ENCODE results near the gene NRL.

The NRL gene

DNA sequence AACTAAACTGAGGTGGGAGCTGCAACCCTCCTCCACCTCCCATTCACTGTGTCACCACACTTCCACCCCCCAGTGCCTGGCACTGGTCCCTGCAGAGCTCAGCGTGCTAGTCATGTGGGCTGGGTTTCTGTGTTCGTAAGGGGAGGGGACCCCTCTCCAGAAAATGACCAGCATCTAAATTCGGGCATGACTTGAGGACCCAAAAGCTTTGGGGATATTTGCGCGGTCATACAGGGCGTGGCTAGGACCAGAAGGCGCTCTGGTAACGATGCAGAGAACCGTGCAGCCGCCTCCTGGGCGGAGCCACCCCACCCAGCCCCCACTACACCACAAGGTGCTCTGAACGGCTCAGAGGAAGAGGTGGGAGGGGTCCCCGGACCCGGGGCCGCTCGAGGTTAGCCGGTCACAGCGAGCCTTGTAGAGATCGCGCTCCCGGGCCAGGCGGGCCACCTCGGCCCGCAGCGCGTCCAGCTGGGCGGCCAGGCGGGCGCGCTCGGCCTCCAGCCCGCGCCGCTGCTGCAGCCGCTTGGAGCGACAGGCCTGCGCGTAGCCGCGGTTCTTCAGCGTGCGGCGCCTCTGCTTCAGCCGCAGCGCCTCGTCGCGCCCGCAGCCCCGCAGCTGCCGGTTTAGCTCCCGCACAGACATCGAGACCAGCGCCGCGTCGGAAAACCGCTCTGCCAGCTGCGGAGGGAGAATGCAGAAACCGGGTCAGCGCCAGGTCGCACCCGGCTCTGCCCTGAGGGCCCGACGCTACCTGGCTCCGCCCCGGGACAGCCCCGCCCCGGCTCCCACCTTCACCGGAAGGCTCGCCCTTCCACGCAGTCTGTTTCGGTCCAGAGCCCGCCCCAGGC, 33.6 kb downstream of the NRL start:
- DNase-seq (ENCODE audit: low read depth), result peak; percentile 49

DNA sequence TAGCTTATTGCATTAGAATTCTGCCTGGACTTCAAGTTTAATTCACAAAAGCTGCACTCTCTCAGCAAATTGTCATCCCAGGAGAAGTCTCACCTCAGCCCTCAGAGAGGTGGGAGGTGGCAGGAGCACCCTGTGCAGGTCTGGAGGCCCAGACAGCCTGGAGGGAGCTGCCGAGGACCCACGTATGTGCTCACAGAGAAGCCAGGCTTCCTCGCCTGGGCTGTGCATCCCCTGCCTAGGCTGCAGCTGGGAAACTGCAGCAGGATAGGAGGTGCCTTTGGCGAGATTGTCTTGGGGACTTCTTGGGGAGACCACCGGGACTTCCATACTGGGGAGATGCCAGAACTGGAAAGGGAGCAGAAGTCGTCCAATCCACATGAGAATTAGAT, 34.6 kb downstream of the NRL start:
- DNase-seq (ENCODE audit: low read depth), result no peak

DNA sequence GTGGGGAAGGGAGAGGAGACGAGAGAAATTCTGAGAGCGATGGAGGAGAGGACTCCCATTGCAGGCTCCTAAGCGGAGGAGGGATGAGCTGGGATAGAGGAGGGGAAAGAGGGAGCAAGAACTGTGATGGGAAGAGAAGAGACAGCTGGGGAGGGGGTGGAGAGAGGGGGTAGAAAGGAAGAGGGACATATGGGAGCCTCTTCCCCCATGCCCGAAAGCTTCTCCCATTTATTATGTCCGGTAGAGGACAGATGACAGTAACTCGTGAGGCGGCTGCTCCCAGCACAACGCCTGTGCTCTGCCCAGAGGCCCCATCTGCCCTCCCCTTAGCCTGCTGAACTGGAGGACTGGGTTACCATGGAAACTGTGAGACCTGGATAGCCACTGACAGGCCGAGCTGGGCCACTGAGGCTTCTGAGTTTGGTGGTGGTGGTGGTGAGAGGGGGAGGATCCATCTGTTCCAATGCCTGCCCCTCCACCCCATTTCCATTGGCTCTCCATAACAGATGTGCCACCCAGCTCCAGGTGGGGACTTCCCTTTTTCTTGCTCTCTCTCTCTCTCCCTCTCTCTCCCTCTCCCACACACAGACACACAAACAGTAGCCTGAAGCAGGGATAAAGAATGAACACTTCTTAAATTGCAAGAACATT, 35.1 kb downstream of the NRL start:
- no peak for DNase-seq (ENCODE audit: low read depth)

DNA sequence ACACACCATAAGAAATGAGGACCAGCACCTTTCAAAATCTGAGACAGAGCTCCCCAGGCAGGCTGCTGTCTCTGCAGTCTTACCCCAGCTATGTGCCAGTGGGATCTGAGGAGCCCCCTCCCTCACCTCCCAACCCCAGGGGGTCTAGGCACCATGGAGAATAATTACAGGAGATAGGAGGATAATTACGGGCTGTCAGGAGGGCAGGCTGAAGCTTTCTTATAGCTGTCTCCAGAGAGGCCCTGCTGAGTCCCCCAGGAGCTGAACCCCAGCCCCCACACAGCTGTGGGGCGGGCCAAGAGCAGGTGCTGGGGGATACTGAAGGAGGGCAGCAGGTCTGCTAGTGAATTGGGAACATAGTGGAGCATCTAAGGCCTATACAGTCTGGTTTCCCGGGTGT, 36.6 kb downstream of the NRL start:
- no peak for DNase-seq (ENCODE audit: low read depth)

DNA sequence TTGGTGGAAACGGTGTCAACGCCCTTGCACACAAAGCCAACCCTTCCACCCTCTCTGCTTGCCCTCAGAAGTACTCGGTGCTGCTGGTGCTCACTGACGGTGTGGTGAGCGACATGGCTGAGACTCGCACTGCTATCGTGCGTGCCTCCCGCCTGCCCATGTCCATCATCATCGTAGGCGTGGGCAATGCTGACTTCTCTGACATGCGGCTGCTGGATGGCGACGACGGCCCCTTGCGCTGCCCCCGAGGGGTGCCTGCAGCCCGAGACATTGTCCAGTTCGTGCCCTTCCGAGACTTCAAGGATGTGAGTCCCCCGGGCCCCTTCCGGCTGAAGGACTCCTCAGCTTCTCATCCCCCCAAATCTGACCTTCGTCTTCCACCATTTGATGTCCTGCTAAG, 37.7 kb downstream of the NRL start:
- DNase-seq (ENCODE audit: low read depth), result no peak

DNA sequence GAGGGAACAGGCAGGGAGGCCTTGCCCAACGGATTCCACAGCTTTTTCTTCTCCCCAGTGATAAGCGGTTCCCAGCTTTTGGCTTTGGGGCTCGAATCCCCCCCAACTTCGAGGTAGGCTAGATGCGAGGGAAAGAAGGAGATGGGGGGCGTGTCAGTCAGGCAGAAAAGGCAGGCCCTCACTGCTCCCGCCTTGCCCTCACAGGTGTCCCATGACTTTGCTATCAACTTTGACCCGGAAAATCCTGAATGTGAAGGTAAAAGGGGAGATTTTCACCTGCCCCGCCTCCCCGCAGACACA, 38.5 kb downstream of the NRL start:
- no peak for DNase-seq (ENCODE audit: low read depth)

DNA sequence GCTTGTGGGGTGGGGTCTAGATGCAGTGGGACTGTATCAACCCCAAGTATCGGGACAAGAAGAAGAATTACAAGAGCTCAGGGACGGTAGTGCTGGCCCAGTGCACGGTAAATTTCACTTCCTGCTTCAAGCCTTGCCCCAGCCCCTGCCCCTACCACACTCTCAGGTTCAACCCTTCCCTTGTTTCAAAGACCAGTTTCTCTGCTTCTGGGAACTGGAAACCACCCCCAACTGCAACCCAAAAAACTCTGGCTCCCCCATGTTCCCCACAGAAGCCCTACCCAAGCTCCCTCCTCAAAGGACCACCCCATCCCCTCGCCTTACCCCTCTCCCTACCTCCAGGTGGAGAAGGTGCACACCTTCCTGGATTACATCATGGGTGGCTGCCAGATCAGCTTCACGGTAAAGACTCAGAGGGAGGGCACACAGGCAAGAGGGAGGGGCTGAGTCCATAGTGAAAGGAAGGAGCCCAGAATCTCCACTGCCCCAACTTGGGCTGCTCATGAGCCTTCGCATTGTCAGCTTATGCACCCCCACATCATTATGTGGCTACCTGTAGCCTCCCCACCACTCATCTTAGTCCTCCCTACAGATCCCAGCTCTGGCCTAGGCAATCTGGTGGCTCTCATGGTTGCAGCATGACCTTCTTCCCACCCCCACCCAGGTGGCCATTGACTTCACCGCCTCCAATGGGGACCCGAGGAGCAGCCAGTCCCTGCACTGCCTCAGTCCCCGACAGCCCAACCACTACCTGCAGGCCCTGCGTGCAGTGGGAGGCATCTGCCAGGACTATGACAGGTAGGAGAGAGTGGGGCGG, 39.1 kb downstream of the NRL start:
- DNase-seq (ENCODE audit: low read depth), result no peak

DNA sequence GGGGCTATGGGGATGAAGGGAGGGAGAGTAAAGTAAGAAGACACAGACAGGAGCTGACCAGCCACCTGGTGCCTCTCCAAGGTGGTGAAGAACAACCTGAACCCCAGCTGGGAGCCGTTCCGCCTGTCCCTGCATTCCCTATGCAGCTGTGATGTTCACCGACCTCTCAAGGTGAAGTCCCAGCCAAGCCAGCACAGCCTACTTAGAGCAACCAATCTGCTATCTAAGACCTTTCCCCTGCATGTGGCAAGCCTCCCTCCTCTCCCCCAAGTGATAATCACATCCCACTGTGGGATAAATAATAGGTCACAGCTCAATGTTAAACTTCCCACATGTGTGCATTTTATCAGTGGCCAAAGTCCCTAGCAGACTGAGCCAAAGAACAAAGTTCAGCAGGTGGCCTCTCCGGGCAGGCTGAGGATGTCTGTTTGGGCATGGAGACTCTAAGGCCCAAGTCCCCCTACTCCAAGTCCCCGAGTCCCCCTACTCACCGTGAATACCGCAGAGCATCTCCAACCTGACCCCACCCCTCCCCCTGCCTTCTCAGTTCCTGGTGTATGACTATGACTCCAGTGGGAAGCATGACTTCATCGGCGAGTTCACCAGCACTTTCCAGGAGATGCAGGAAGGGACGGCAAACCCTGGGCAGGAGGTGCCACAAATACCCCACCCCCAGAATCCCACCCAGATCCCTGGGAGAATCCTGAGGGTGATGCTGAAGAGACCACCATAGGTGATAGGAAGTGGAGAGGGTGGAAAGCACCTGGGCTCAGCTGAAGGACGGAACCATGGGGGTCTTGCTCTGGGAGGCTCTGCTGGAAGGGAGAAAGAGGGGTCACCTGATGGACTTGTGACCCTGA, 39.9 kb downstream of the NRL start:
- no peak for DNase-seq (ENCODE audit: low read depth)

DNA sequence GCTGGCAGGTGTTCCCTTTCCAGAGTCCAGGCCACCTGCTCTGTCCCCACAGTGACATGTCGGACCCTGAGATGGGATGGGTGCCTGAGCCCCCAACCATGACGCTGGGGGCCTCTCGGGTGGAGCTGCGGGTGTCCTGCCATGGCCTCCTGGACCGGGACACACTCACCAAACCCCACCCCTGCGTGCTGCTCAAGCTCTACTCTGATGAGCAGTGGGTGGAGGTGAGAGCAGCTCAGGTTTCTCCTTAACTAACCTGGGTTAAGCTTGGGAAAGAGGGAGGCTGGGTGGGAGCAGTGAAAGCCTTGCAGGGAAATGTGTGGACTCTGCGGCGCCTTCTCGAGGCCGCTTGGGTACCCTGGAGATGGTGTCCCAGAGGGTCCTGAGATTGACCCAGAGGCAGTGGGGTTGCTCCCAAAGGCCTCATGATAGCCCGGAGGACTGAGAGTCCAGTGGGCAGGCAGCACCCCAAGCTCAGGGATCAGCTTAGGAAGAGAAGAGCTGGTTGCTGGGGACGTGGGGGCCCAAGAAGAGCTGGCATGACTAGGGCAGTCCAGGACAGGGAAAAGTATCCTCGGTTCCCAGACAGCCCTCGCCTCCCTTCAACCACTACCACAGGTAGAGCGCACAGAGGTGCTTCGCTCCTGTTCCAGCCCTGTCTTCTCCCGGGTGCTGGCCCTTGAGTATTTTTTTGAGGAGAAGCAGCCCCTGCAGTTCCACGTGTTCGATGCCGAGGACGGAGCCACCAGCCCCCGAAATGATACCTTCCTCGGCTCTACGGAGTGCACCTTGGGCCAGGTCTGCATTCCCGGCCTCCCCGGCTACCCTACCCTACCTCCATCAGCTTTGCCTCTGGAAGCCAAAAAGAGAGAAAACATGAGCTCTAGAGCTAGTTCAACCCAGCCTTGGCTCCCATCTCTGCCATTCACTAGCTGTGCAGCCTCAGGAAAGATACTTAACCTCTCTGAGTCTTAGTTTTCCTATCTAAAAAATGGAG, 41.6 kb downstream of the NRL start:
- no peak for DNase-seq (ENCODE audit: low read depth)

DNA sequence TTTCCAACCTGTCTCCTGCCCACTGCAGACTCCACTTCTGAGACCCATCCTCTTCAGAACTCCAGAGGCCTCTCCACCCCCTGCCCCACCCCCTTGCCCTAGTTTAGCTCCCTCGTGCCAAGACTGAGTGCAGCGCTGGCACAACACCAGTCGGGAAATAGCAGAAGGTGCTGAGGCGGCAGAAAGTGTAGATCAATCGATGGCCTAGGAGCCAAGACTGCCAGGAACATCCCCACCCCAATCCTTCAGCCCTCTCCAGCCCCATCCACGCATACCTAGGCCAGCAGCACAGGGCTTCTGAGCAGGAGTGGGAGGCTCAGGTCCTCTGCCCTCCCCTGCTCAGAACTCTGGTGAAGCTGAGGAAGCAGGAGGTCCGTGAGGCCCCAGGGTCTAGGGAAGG, 42.3 kb downstream of the NRL start:
- DNase-seq (ENCODE audit: low read depth), result no peak

DNA sequence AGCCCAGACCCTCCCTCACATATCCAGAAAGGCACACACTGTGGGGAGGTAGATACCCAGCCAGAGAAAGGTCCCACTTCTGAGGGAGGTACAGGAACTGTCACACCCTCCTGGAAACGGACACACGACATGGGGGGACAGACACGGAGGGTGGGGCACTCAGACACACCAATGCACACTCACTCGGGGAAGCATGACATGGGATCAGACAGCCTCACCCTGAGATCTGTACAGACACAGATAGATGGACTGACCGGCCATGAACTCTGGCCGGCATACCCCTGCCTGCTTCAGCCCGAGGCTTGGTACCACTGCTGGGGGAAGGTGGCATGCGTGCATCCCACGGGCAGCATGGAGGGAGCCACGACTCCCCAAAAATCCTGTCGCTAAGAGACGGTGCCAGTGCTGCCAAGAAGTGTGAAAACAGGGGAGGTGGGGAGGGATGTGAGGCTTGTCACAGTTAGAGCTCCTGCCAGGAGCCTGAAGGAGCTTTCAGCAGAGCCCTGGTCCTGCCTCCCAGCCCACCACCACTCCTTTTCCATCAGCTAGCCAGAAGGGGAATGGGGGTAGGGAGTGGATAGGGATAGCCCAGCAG, 42.8 kb downstream of the NRL start:
- no peak for DNase-seq (ENCODE audit: low read depth)

DNA sequence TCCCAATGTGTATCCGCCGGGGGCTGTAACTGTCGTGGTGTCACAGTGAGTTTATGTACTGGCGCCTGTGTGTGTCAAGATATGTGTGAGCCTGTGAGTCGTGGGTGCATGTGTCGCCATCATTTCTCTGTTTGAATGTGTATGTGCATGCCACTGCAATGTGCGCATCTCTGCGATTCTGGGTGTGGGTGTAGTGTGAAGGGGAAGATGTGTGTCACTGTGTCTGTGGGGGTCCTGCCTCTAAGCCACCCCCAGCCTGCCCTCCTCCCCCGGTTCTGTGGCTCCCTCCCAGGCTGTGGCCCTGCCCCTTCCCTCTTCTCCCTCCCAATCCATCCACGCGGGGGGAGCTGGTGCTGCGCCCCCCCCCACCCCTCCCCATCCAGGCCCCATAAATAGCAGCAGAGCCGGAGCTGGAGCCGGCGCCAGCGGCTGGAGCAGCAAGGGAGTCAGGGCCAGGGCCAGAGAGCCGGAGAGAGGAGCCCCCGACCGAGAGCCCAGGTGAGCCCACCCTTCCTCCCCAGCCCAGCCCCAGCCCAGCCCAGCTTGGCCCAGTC, 43.5 kb downstream of the NRL start, which contains the start of gene CPNE6:
TSS of gene CPNE6 (plus strand) at position 419 of the 554 bp plus-strand sequence. CDS start 1,375 bp downstream, outside the sequence.
- DNase-seq (ENCODE audit: low read depth), result no peak

DNA sequence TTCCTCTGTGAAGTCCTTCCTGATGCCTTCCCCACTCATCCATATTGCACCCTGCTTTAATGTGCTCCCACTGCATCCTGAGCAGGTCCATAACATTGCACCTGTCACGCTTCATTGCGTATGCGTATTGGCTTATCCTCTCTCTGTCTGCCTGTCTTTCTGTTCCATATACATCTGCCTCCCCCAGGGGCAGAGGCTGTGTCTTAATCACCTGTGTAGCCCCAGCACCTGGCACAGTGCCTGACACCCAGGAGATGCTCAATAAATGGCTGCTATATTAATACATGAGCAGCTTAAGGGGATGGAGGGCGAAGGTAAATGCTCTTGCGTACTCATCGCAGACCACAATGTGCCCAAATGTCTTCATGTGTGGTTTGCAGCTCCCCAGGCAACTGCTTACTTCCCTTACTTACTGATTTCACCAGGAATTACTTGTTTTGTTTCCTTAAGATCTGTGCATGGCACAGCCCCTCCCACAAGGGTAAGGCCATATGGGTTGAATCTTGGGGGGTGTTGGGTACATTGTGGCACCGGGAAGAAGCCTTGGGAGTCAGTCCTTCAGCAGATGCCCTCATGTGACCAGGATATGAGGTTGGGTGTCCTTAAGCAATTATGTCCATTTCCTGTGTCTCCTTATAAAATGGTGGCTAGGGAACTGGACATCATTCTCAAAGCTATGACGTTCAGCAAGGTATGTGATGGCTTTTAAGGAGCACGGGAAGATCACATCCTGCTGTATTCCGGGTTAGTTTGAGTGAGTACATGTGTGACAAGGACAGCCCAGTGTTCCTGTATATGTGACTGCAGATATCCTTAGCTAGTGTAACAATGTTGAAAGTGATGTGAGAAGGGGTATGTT, 44.2 kb downstream of the NRL start:
- DNase-seq (ENCODE audit: low read depth), result no peak

DNA sequence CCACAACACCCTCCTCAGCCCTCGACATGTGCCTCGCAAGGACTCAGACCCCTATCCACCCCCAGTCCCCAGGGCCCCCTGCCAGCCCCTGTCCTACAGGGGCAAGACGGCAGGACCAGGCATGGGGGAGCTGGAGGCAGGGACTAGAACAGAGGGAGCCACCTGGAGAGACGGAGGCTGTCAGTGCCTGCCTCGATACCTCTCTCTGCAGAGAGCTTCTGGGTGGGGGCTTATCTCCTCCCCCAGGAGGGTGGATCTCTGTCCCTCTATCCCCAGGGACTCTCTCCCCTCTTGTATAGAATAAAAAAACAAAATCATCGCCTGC, 45.4 kb downstream of the NRL start:
- no peak for DNase-seq (ENCODE audit: low read depth)

DNA sequence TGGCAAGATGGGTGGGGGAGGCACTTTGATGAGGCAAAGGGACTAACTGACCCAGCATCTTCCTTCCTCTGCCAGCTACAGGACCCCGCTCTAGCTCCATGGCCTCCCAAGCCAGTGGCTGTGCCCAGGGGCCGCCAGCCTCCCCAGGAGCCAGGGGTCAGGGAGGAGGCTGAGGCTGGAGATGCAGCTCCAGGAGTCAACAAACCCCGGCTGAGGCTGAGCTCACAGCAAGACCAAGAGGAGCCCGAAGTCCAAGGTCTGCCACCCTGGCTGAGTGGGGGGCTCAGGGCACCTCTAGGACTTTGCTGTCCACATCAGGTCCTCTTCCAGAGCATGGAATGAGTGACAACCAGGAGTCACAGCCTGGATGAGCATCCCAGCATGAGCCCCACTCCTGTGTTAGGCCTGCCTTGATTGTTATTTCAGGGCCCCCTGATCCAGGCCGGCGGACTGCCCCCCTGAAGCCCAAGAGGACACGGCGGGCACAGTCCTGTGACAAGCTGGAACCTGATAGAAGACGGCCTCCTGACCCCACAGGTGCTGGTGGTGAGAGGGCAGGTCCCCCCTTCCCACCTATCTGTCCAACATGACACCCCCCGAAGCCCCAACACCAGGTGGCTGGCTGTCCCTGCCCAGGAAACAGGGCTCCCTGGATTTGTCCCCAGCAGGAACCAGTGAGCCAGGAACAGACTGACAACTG, 45.9 kb downstream of the NRL start:
- DNase-seq (ENCODE audit: low read depth), result no peak

DNA sequence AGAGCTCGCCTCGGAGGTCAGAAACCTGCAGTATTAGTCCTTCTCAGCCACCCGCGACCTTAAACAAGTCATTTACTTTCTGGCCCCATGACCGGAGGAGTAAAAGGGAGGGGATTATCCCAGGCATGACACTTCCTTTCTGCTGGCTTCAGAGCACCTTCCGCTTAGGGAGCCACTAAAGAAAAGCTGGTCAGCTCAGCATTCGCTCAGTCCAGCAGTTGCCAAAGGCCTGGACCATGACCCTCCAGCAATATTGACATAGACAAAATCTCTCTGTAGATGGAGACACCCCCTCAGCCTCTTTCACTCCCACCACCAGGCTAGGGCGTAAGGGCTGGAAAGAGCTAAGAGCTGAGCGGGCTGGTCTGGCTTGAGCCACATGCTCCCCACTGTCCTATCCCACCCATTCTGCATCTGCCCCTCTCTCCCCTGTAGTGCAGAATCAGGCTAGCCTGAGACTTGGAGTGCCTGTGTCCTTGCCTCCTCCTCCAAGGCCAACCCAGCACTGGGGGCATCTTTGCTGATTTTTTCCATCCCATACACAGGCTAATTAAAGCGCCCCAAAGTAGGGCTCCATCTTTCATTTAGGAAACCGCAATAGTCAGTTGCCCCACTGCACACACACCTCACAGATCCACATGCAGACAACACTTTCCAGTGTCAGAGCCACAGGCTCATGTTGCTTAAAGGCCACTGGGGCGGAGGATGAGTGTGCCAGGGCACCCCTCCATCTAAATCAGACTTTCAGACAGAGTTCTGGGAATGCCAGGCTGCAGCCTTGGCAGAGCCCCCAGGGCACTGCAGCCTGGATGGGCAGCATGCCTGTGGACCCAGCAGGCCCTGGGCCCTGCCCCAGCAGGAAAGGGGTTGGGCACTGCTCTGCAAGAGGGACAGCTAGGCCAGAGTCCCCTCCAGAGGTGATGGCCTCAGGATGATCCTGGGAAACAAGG, 47.3 kb downstream of the NRL start:
- DNase-seq (ENCODE audit: low read depth), result no peak

DNA sequence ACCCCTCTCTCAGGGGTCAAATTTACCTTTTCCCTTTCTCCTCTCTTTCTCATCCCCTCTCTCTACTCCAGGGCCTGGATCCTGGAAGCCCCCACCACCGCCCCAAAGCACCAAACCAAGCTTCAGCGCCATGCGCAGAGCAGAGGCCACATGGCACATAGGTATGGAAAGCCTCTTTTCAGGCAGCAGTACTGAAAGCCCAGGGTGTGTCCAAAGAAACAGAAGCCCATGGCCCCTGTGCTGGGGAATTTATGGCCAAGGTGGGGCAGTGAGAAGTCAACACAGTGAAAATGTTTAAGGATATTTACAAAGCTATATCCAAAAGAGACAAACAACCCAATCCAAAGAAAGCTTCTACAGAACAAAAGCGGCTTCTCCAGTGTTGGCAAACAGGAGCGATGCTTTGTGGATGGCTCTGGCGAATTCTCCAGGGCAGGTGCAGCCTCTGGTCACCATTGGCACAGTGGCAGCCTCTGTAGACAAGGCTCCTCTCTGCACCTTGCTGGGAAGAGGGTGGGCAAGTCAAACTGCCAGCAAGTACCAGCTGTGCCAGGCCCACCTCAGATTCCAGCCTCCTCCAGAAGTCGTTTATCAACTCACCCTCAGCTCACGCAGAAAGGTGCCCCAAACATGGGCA, 48.1 kb downstream of the NRL start:
- DNase-seq (ENCODE audit: low read depth), result no peak

Data from stimulated activated CD8-positive, alpha-beta memory T cell treated with anti-CD3 and anti-CD28 coated beads, Interleukin-12 subunit alpha, Interleukin-12 subunit beta, amount 100 ng/mL, for 4 hours (primary cell).